Keratinocyte (primary cell): Measurements from ENCODE around the gene CHCHD1. TPM values are rescaled to one million over a fixed set of nuclear protein-coding genes. Genes with fewer than 3 reads are reported as not detected.

Source experiments
- DNase-seq: peaks from one replicate; pipeline ENCODE4 v3.0.0-alpha.2; 2011; ENCODE audit warnings: low read depth, missing footprints, low spot score
- FAIRE-seq: peaks from 2 replicates; lab custom pipeline; 2011; peaks lifted over from hg19 to GRCh38; lab: Jason Lieb, UNC
- H2AFZ ChIP-seq: 2 replicates; pipeline ENCODE4 v1.6.0; 2012; ENCODE audit warnings: low read length, control low read depth, inconsistent platforms; ENCODE audit not compliant: control insufficient read depth
- H3K27ac ChIP-seq: 2 replicates; pipeline ENCODE4 v1.5.1; 2011; ENCODE audit warnings: low read length; ENCODE audit not compliant: control insufficient read depth, insufficient read depth
- H3K27me3 ChIP-seq: 3 replicates; pipeline ENCODE4 v1.6.0; 2011; ENCODE audit warnings: low read length; ENCODE audit not compliant: control insufficient read depth, insufficient read depth; ENCODE audit errors: extremely low read depth
- H3K36me3 ChIP-seq, 2 experiments: 2 replicates in 1 of 2; 3 replicates in 1 of 2; pipeline ENCODE4 v1.5.1; 2011; ENCODE audit warnings: low read length in 2 of 2, mild to moderate bottlenecking in 1 of 2; ENCODE audit not compliant: control insufficient read depth in 2 of 2, insufficient read depth in 2 of 2; ENCODE audit errors: extremely low read depth in 1 of 2
- H3K4me1 ChIP-seq: 3 replicates; pipeline ENCODE4 v1.5.1; 2011; ENCODE audit warnings: low read length; ENCODE audit not compliant: control insufficient read depth, insufficient read depth; ENCODE audit errors: extremely low read depth
- H3K4me2 ChIP-seq: 3 replicates; pipeline ENCODE4 v1.6.0; 2011; ENCODE audit warnings: low read depth, low read length; ENCODE audit not compliant: control insufficient read depth, insufficient read depth; ENCODE audit errors: extremely low read depth
- H3K4me3 ChIP-seq, 3 experiments: fragments of 200-600 bp in 1 of 3; sonication (generic) in 1 of 3; 2 replicates in 2 of 3; 3 replicates in 1 of 3; pipeline ENCODE4 v1.5.1; 2011 to 2016; ENCODE audit warnings: low read length in 3 of 3, mild to moderate bottlenecking in 3 of 3, control low read depth in 2 of 3, inconsistent platforms in 1 of 3, low read depth in 1 of 3, mixed read lengths in 1 of 3, mixed run types in 1 of 3, moderate library complexity in 1 of 3; ENCODE audit not compliant: control insufficient read depth in 2 of 3, insufficient read depth in 2 of 3; ENCODE audit errors: extremely low read depth in 1 of 3
- H3K79me2 ChIP-seq: 2 replicates; pipeline ENCODE4 v1.6.0; 2012; ENCODE audit warnings: low read length; ENCODE audit not compliant: control insufficient read depth, insufficient read depth
- H3K9ac ChIP-seq: 3 replicates; pipeline ENCODE4 v1.6.0; 2011; ENCODE audit warnings: low read length; ENCODE audit not compliant: control insufficient read depth, insufficient read depth; ENCODE audit errors: extremely low read depth
- H3K9me1 ChIP-seq: 3 replicates; pipeline ENCODE4 v1.6.0; 2011; ENCODE audit warnings: low read length; ENCODE audit not compliant: control insufficient read depth, insufficient read depth; ENCODE audit errors: extremely low read depth
- H3K9me3 ChIP-seq: 2 replicates; pipeline ENCODE4 v1.5.1; 2012; ENCODE audit warnings: low read depth, low read length; ENCODE audit not compliant: control insufficient read depth
- H4K20me1 ChIP-seq: 3 replicates; pipeline ENCODE4 v1.6.0; 2011; ENCODE audit warnings: low read length; ENCODE audit not compliant: control insufficient read depth, insufficient read depth; ENCODE audit errors: extremely low read depth
- EZH2 ChIP-seq: IDR thresholded peaks from one replicate; pipeline ENCODE4 v1.6.1; 2012; ENCODE audit warnings: inconsistent platforms, mild to moderate bottlenecking, low read length, moderate library complexity
- dilution Hi-C: fragments of 300-500 bp; cut with MboI; formaldehyde crosslinking; loops from one replicate; pipeline ENCODE4 v1.7.0; 2020; ENCODE audit warnings: low sequenced_read_pairs; ENCODE audit not compliant: extremely low pct_ligation_motif_present
- polyA plus RNA-seq, 5 experiments: library from polyadenylated mRNA; depleted of rRNA in 3 of 5; stranded (reverse) in 3 of 5; stranded (forward) in 1 of 5; unstranded in 1 of 5; fragments of >200 nt; gene quantifications; 1 replicate in 1 of 5; 2 replicates in 3 of 5; 3 replicates in 1 of 5; pipeline versions ENCODE4 v1.2.1 to v1.2.3, GENCODE V29; 2011 to 2012; ENCODE audit warnings: missing spikeins in 2 of 5, low read depth in 1 of 5, low replicate concordance in 1 of 5
- TF ChIP-seq, protein P1 (sequence below), 3 experiments: IDR thresholded peaks in 1 of 3; conservative IDR thresholded peaks in 1 of 3; optimal IDR thresholded peaks in 1 of 3; 2 replicates in 2 of 3; 3 replicates in 1 of 3; pipeline versions ENCODE3 to v1.5.1; 2011; ENCODE audit warnings: low read length in 3 of 3, mild to moderate bottlenecking in 3 of 3, moderate library complexity in 2 of 3, control low read depth in 1 of 3, inconsistent platforms in 1 of 3; ENCODE audit not compliant: insufficient read depth in 2 of 3; ENCODE audit errors: extremely low read depth in 1 of 3

The CHCHD1 gene
- polyA plus RNA-seq, 1 donor (not counting 4 experiments of a cell fraction or from before 2014, with no cell fraction given), result 59.8 TPM

DNA sequence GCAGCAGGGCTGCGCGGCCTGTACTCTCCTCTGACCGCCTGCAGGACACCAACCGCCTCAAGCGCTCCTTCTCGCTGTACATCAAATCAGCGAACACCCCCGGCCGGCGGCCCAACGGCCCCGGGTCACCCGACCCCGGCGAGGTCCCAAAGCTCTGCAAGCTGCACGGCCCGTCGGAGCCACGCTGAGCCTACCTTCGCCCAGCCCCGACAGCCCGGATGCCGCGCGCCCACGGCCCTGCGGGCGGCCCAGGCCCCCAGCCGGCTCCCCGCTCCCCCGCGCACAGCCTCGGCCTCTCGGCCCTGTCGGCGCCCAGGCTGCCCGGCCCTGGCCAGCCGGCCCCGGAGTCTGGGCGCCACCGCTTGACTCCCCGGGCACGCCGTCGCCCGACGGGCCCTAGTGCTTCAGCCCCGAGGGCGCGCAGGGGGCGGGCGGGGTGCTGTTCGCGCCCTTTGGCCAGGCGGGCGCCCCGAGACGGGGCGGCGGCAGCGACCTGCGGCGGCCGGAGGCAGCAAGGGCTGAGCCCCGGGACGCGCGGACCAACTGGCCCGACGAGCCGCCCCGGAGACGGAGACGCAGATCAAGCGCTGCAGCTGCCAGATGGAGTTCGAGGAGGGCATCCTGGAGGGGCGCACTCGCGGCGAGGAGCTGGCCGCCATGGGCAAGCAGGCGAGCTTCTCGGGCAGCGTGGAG lies 48.8 kb upstream of the CHCHD1 start:
- H3K4me2 ChIP-seq, result no peak overlapping the region
- no peak overlapping the region for H2AFZ ChIP-seq
- H3K4me1 ChIP-seq, result peaks cover 2% of the 10 kb centered on the region
- no peak for TF ChIP-seq EZH2
- TF ChIP-seq, protein P1, sequence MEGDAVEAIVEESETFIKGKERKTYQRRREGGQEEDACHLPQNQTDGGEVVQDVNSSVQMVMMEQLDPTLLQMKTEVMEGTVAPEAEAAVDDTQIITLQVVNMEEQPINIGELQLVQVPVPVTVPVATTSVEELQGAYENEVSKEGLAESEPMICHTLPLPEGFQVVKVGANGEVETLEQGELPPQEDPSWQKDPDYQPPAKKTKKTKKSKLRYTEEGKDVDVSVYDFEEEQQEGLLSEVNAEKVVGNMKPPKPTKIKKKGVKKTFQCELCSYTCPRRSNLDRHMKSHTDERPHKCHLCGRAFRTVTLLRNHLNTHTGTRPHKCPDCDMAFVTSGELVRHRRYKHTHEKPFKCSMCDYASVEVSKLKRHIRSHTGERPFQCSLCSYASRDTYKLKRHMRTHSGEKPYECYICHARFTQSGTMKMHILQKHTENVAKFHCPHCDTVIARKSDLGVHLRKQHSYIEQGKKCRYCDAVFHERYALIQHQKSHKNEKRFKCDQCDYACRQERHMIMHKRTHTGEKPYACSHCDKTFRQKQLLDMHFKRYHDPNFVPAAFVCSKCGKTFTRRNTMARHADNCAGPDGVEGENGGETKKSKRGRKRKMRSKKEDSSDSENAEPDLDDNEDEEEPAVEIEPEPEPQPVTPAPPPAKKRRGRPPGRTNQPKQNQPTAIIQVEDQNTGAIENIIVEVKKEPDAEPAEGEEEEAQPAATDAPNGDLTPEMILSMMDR (optimal IDR thresholded peaks at IDR 0.05 in 1 of 3, IDR thresholded peaks at IDR 0.05 in 1 of 3, conservative IDR thresholded peaks at IDR 0.05 in 1 of 3; ENCODE audit: extremely low read depth in 1 of 3, insufficient read depth in 2 of 3, low read length in 3 of 3), result no peak
- dilution Hi-C loops, result no loop called here
- no peak overlapping the region for H3K4me3 ChIP-seq
- DNase-seq (no peak), FAIRE-seq (no peak)
- H3K27ac ChIP-seq, result no peak overlapping the region
- H4K20me1 ChIP-seq, result no peaks in the 10 kb centered on the region
- H3K79me2 ChIP-seq, result peaks cover 33% of the 10 kb centered on the region
- no peaks in the 10 kb centered on the region for H3K27me3 ChIP-seq
- H3K9me3 ChIP-seq, result no peaks in the 10 kb centered on the region
- peaks cover 0 to 6% of the 10 kb centered on the region in 2 experiments for H3K36me3 ChIP-seq
- H3K9me1 ChIP-seq, result no peaks in the 10 kb centered on the region
- no peak overlapping the region for H3K9ac ChIP-seq

DNA sequence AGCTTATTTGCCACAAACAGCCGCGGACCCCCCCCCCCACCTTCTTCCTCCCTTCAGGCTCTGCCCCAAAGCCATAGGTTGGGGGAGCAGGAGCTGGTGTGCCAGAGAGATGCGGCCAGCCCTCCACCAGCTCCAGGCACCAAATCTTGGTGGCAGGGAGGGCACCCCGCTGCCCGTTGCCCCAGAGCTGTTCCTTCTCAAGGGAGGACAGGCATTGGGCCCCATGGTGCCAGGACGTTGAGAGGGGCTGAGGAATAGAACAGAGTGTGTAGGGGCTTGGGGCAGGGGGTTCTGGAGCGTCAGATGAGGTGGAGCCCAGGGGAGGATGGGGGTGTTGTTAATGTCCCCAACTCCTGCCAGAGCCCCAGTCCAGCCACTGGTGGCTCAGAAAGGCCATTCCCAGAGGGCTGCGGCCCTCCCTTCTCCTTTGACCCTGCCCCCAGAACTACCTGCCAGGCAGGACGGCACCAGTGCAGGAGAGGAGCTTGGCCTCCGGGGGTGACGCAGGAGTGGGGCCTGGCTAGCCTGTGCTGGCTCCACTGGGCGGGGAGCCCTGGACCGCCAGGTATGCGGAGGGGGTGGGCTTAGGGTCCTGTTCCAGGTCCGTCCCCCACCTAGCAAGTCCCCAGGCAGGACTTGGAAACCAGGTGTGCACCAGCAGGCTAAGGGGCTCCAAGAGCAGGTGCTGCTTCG lies 47.7 kb upstream of the CHCHD1 start:
- H3K9me1 ChIP-seq, result no peaks in the 10 kb centered on the region
- FAIRE-seq, result no peak
- H3K4me1 ChIP-seq, result peaks cover 2% of the 10 kb centered on the region
- no peak overlapping the region for H2AFZ ChIP-seq
- H3K9me3 ChIP-seq, result no peaks in the 10 kb centered on the region
- TF ChIP-seq, protein P1 (optimal IDR thresholded peaks at IDR 0.05 in 1 of 3, IDR thresholded peaks at IDR 0.05 in 1 of 3, conservative IDR thresholded peaks at IDR 0.05 in 1 of 3; ENCODE audit: extremely low read depth in 1 of 3, insufficient read depth in 2 of 3, low read length in 3 of 3), result no peak
- no peak for TF ChIP-seq EZH2
- H4K20me1 ChIP-seq, result no peaks in the 10 kb centered on the region
- peaks cover 31% of the 10 kb centered on the region for H3K79me2 ChIP-seq
- no peak overlapping the region for H3K4me2 ChIP-seq
- no peak overlapping the region for H3K4me3 ChIP-seq
- no peak overlapping the region for H3K27ac ChIP-seq
- dilution Hi-C loops, result no loop called here
- peaks cover 0 to 5% of the 10 kb centered on the region in 2 experiments for H3K36me3 ChIP-seq
- H3K27me3 ChIP-seq, result no peaks in the 10 kb centered on the region
- no peak overlapping the region for H3K9ac ChIP-seq
- no peak for DNase-seq
